ENCODE measurements around the gene NCS1.

The NCS1 gene

GRCh38 chr9:130149031-130149430 lies 23.2 kb upstream of the NCS1 start:
- DNase-seq: no peak

GRCh38 chr9:130149654-130150286 lies 22.4 kb upstream of the NCS1 start:
- no peak for DNase-seq

GRCh38 chr9:130150779-130151382 lies 21.3 kb upstream of the NCS1 start:
- DNase-seq: no peak

- DNase-seq: no peak
Observed at GRCh38 chr9:130154816-130155215, 17.4 kb upstream of the NCS1 start.

- no peak for DNase-seq
Observed at GRCh38 chr9:130155647-130156046, 16.6 kb upstream of the NCS1 start.

GRCh38 chr9:130156672-130157071 lies 15.5 kb upstream of the NCS1 start:
- no peak for DNase-seq

GRCh38 chr9:130157079-130157478 lies 15.1 kb upstream of the NCS1 start:
- DNase-seq: no peak

- DNase-seq: no peak
Observed at GRCh38 chr9:130158001-130158400, 14.2 kb upstream of the NCS1 start.

GRCh38 chr9:130159057-130159456 lies 13.1 kb upstream of the NCS1 start:
- DNase-seq: no peak

GRCh38 chr9:130159915-130160670 lies 12.1 kb upstream of the NCS1 start:
- DNase-seq: no peak

GRCh38 chr9:130160862-130161470 lies 11.2 kb upstream of the NCS1 start:
- no peak for DNase-seq

GRCh38 chr9:130165579-130165978 lies 6.6 kb upstream of the NCS1 start:
- no peak for DNase-seq

- no peak for DNase-seq
Observed at GRCh38 chr9:130166399-130166798, 5.8 kb upstream of the NCS1 start.

GRCh38 chr9:130167927-130168326 lies 4.3 kb upstream of the NCS1 start:
- DNase-seq: no peak

- no peak for DNase-seq
Observed at GRCh38 chr9:130171226-130172148, 717 bp upstream of the NCS1 start.

- peak; percentile 33 for DNase-seq
Observed at GRCh38 chr9:130172858-130173665, 858 bp downstream of the NCS1 start.

GRCh38 chr9:130173666-130173983 lies 1.4 kb downstream of the NCS1 start:
- DNase-seq: no peak

GRCh38 chr9:130174025-130174424 lies 1.8 kb downstream of the NCS1 start:
- DNase-seq: no peak

- DNase-seq: no peak
Observed at GRCh38 chr9:130174920-130175321, 2.7 kb downstream of the NCS1 start.

GRCh38 chr9:130175355-130175754 lies 3.2 kb downstream of the NCS1 start:
- no peak for DNase-seq

- no peak for DNase-seq
Observed at GRCh38 chr9:130176760-130177159, 4.6 kb downstream of the NCS1 start.

Measured in stimulated activated naive CD4-positive, alpha-beta T cell treated with Interleukin-2 at 50 U/mL for 16 hours (primary cell).